Common myeloid progenitor, CD34-positive (primary cell): ENCODE data around the gene ARRDC5.

Experiments
- CTCF ChIA-PET: fragments of 350-600 bp; sonication (Branson Sonifier 250); formaldehyde crosslinking; loops from one replicate; lab custom pipeline; 2021; ENCODE audit warnings: antibody characterized with exemption; lab: Charles Lee
- POLR2A ChIA-PET: fragments of 350-600 bp; sonication (Branson Sonifier 250); formaldehyde crosslinking; loops from one replicate; lab custom pipeline; 2021; ENCODE audit warnings: antibody characterized with exemption; lab: Charles Lee
- DNase-seq, 3 donors: peaks; one replicate each; pipeline versions ENCODE4 v3.0.0 to v3.0.0-alpha.2; 2013
- H3K27ac ChIP-seq, 2 experiments: 1 replicate in 1 of 2; 2 replicates in 1 of 2; pipeline ENCODE4 v1.7.0; 2013; ENCODE audit warnings: inconsistent platforms in 2 of 2, low read length in 2 of 2, mild to moderate bottlenecking in 2 of 2, low read depth in 1 of 2, moderate library complexity in 1 of 2; ENCODE audit not compliant: severe bottlenecking in 2 of 2, insufficient read depth in 1 of 2, poor library complexity in 1 of 2
- H3K27me3 ChIP-seq, 5 experiments: replicated peaks in 2 of 5; 1 replicate in 3 of 5; 2 replicates in 2 of 5; pipeline versions ENCODE4 v1.6.1 to v1.7.0; 2013; ENCODE audit warnings: low read length in 4 of 5, mild to moderate bottlenecking in 2 of 5, moderate library complexity in 2 of 5, inconsistent platforms in 1 of 5; ENCODE audit not compliant: insufficient read depth in 5 of 5, control insufficient read depth in 4 of 5
- H3K36me3 ChIP-seq, 4 experiments: 1 replicate in 2 of 4; 2 replicates in 2 of 4; pipeline versions ENCODE4 v1.6.1 to v1.7.0; 2013; ENCODE audit warnings: low read length in 3 of 4, control low read depth in 1 of 4, mild to moderate bottlenecking in 1 of 4; ENCODE audit not compliant: control insufficient read depth in 4 of 4, insufficient read depth in 4 of 4
- H3K4me1 ChIP-seq, 4 experiments: 1 replicate in 3 of 4; 2 replicates in 1 of 4; pipeline versions ENCODE4 v1.6.1 to v1.7.1; 2013; ENCODE audit warnings: low read length in 3 of 4, mild to moderate bottlenecking in 3 of 4, control low read depth in 1 of 4, inconsistent platforms in 1 of 4, moderate library complexity in 1 of 4; ENCODE audit not compliant: control insufficient read depth in 4 of 4, insufficient read depth in 4 of 4; ENCODE audit errors: control extremely low read depth in 1 of 4
- H3K4me3 ChIP-seq, 7 experiments: 1 replicate in 4 of 7; 2 replicates in 3 of 7; pipeline versions ENCODE4 v1.5.1 to v1.7.0; 2013; ENCODE audit warnings: mild to moderate bottlenecking in 7 of 7, low read length in 6 of 7, moderate library complexity in 6 of 7, inconsistent platforms in 2 of 7, low read depth in 2 of 7, control low read depth in 1 of 7; ENCODE audit not compliant: insufficient read depth in 4 of 7, control insufficient read depth in 1 of 7; ENCODE audit errors: extremely low read depth in 1 of 7
- H3K9me3 ChIP-seq, 5 experiments: 1 replicate in 4 of 5; 2 replicates in 1 of 5; pipeline versions ENCODE4 v1.6.1 to v1.7.1; 2013; ENCODE audit warnings: low read length in 4 of 5, mild to moderate bottlenecking in 2 of 5, inconsistent platforms in 1 of 5, low read depth in 1 of 5, moderate library complexity in 1 of 5; ENCODE audit not compliant: control insufficient read depth in 4 of 5, insufficient read depth in 2 of 5; ENCODE audit errors: control extremely low read depth in 1 of 5
- WGBS: methylation state at CpG from one replicate; pipeline ENCODE4 v1.1.5; 2013; ENCODE audit not compliant: insufficient coverage; 5-methylcytosine and 5-hydroxymethylcytosine counted together

The ARRDC5 gene

DNA sequence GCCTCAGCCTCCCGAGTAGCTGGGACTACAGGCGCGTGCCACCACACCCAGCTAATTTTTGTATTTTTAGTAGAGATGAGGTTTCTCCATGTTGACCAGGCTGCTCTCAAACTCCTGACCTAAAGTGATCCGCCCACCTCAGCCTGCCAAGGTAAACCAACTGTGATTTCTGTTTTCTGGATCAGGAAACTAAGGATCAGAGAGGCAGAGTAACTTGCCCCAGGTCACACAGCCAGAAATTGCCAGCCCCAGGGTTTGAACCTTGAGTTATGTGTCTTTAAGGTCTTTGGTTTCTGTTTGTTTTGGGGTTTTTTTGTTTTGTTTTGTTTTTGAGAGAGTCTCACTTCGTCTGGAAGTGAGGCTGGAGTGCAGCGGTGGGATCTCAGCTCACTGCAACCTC is 31.0 kb downstream of the ARRDC5 start:
- no peak for DNase-seq
- no peaks in the 10 kb centered on the region for H3K36me3 ChIP-seq
- ChIA-PET POLR2A (no interaction called here), CTCF (interaction anchor here (0.8 to 6.6 kb wide), 7 partner anchors 23 to 164 kb away, joined by 3 to 78 read pairs (median 6); no protein-coding TSS in a partner anchor)
- no peaks in the 10 kb centered on the region for H3K27me3 ChIP-seq
- H3K9me3 ChIP-seq, result no peaks in the 10 kb centered on the region
- peaks cover 0 to 21% (median 10%) of the 10 kb centered on the region in 4 experiments for H3K4me1 ChIP-seq
- no peak overlapping the region for H3K27ac ChIP-seq
- H3K4me3 ChIP-seq, result no peak overlapping the region
- 100% methylated on average over 1 of the region's 6 CpGs for WGBS

DNA sequence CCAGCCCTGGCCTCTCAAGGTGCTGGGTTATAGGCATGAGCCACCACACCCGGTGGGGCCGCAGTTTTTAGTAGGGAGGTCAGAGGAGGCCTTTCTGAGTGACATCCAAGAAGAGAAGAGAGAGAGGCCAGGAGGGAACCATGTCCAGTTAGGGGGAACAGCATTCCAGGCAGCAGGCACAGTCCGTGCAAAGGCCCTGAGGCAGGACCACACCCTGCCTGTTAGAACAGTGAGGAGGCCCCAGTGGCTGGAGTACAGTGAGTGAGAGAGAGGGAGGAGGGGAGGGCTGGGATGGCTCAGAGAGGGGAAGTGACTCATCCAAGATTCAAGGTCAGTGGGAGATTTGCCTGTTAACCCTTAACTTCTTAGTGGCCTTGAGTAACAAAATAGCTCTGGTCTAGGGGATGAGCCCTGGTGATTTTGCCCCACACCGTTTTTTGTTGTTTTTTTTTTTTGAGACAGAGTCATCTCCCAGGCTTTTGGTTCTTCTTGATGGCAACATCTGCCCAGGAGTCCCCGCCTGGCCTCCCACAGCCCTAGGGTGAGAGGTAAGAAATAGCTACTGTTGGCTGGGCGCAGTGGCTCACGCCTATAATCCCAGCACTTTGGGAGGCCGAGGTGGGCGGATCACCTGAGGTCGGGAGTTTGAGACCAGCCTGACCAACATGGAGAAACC is 32.5 kb downstream of the ARRDC5 start:
- H3K9me3 ChIP-seq, result no peaks in the 10 kb centered on the region
- POLR2A ChIA-PET, result no interaction called here
- CTCF ChIA-PET, result interaction anchor here (1.1 to 6.6 kb wide), 7 partner anchors 8 to 160 kb away, joined by 4 to 78 read pairs (median 6); no protein-coding TSS in a partner anchor
- DNase-seq, result peak; percentile 61 to 83 (median 81)
- WGBS, result 95% methylated on average over 2 of the region's 10 CpGs
- H3K27ac ChIP-seq, result no peak overlapping the region
- H3K4me3 ChIP-seq, result no peak overlapping the region
- H3K27me3 ChIP-seq, result no peaks in the 10 kb centered on the region
- H3K4me1 ChIP-seq, result peaks cover 0 to 28% (median 17%) of the 10 kb centered on the region in 4 experiments
- H3K36me3 ChIP-seq, result peaks cover 0 to 3% (median 0%) of the 10 kb centered on the region in 4 experiments

DNA sequence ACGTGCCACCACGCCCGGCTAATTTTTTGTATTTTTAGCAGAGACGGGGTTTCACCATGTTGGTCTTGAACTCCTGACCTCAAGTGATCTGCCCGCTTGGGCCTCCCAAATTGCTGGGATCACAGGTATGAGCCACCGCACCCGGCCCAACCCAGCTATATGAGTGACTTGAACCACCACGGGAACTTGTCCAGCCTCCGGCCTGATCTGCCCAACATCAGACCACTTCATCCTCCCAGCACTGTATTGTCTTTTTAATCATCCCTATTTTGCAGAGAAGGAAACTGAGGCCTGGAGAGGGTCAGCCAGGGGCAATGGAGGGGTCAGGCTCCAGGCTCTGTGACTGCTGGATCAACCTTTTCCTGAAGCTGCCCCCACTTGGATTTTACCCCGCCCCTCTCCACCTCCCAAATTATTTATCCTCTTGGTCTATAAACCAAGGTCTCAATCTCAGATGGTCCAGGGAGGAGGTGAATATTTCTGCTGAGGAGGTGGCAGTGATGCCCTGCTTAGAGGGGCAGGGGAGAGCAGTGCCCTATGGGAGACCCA is 34.3 kb downstream of the ARRDC5 start:
- POLR2A ChIA-PET, result interaction anchor here (1.9 kb wide), 1 partner anchor 48 kb away, joined by 7 read pairs; no protein-coding TSS in a partner anchor
- Histone ChIP-seq H3K27me3 (no peaks in the 10 kb centered on the region), H3K4me1 (peaks cover 0 to 28% (median 17%) of the 10 kb centered on the region in 4 experiments), H3K4me3 (peak overlapping the region in 2 of 7 experiments; percentile 76 to 92), H3K36me3 (peaks cover 0 to 7% (median 3%) of the 10 kb centered on the region in 4 experiments), H3K27ac (peak overlapping the region in 1 of 2 experiments; percentile 91), H3K9me3 (no peaks in the 10 kb centered on the region)
- 88% methylated on average over 9 of the region's 10 CpGs for WGBS
- CTCF ChIA-PET, result interaction anchor here (0.7 to 3.7 kb wide), 10 partner anchors 10 to 162 kb away, joined by 3 to 31 read pairs (median 6); no protein-coding TSS in a partner anchor
- DNase-seq, result no peak

DNA sequence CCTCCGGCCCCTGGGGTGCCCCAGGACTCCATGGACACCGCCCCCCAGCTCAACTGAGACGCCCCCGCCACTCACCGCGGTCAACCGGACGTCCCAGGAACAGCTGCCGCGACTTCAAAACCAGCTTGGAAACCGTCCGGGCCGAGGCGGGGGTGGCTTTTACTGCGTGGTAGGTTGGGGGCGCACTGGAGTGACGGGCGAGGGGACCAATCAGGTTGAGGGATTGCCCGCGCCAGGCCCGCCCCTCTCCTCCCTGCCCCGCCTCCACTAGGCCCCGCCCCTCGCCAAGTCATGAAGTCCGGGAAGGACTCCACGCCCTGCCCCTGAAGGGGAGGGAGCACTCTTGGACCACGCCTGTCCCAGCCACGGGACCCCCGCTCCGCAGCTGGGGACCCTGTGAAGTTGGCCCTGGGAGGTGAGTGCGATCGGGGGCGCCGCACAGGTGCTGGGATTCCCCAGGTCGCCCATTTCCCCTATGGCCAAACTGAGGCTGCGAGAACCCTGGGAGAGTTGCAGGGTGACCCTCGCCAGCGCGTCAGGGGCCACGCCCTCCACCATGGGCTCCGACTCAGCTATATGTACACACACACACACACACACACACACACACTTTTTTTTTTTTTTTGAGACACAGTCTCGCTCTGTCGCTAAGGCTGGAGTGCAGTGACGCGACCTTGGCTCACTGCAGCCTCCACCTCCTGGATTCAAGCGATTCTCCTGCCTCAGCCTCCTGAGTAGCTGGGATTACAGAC is 35.0 kb downstream of the ARRDC5 start, which contains the start of gene PLIN3:
TSS of gene PLIN3 (minus strand) at position 134 of the 752 bp plus-strand sequence. CDS start 6,273 bp downstream, outside the sequence.
- peak; percentile 93 to 95 (median 95) for DNase-seq
- Histone ChIP-seq H3K27me3 (no peaks in the 10 kb centered on the region), H3K27ac (peak within 1 kb of the TSS; percentile 74 to 91), H3K9me3 (no peaks in the 10 kb centered on the region), H3K4me1 (peaks cover 0 to 28% (median 17%) of the 10 kb centered on the region in 4 experiments), H3K4me3 (peak within 1 kb of the TSS; percentile 49 to 95 (median 85)), H3K36me3 (peaks cover 0 to 8% (median 4%) of the 10 kb centered on the region in 4 experiments)
- WGBS, result 14% methylated on average over 20 of the region's 46 CpGs
- CTCF ChIA-PET, result interaction anchor here (1.0 to 3.7 kb wide), 8 partner anchors 12 to 163 kb away, joined by 4 to 31 read pairs (median 6); no protein-coding TSS in a partner anchor
- POLR2A ChIA-PET, result interaction anchor here (0.6 to 1.9 kb wide), 3 partner anchors 12 to 1363 kb away, joined by 4 to 7 read pairs (median 4); no protein-coding TSS in a partner anchor

DNA sequence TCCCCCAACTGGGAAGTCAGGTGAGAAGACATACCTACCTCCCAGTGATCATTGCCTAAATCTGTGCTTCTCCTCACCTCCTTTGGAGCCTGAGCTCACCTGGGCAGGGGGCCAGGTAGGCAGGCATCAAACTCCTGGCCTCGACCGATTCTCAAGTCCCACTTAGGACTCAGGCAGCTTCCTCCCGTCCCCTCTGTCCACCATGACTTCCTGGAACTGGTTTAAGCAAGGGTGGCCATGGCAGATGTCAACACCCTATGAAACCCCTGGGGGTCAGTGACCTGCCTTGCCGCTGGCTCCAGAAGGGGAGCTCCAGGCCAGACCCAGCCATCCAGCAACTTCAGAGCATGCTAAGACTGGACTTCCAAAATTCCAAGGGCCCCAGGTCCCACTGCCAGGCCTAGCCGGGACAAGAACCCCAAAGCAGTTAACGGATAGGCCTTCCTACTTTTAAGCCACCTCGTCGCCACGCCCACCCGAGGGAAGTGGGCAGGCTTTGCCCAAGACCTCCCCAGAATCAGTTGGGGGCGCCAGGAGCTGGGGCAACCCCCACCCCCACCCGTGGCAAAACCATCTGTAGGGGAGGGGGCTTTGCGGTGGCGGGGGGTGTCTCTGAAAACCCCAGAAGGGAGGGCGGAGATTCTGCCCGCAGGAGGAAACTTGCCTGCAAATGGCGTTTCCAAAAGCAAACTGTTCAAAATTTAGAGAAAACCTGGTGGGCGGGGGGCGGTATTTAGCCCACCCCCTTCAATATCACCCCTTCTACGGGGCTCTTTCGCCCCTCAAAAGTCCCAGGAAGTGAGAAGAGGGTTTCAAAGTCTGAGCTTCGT is 35.9 kb downstream of the ARRDC5 start:
- ChIA-PET POLR2A (interaction anchor here (0.6 to 1.9 kb wide), 5 partner anchors 11 to 1362 kb away, joined by 4 to 8 read pairs (median 5); no protein-coding TSS in a partner anchor), CTCF (interaction anchor here (1.0 to 3.7 kb wide), 8 partner anchors 15 to 164 kb away, joined by 4 to 31 read pairs (median 5); no protein-coding TSS in a partner anchor)
- Histone ChIP-seq H3K4me1 (peaks cover 0 to 28% (median 16%) of the 10 kb centered on the region in 4 experiments), H3K36me3 (peaks cover 0 to 12% (median 7%) of the 10 kb centered on the region in 4 experiments), H3K4me3 (peak overlapping the region; percentile 49 to 95 (median 85)), H3K27ac (peak overlapping the region; percentile 74 to 91), H3K9me3 (no peaks in the 10 kb centered on the region), H3K27me3 (no peaks in the 10 kb centered on the region)
- peak; percentile 86 to 94 (median 94) for DNase-seq
- 6% methylated on average over 7 of the region's 22 CpGs for WGBS

DNA sequence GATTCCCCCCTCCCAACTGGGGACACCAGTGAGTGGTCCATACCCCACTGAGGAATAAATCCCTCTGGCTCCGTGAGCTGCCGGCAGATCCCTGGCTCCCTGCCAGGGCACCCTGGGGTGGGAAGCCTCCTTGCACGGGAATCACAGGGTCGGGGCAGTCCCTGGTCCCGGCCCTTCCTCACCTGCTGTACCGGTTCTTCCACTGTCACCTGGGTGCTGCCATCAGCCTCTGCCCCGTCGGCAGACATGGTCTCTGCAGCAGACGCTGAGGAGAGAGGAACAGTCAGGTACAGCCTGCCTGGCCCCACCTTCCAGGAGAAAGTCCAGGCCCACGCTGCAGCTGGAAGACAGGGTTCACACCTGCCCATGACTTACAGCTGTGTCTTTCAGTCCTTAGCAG is 41.5 kb downstream of the ARRDC5 start:
- Histone ChIP-seq H3K27ac (peak overlapping the region in 1 of 2 experiments; percentile 34), H3K27me3 (no peaks in the 10 kb centered on the region), H3K9me3 (no peaks in the 10 kb centered on the region), H3K36me3 (peaks cover 8 to 51% (median 35%) of the 10 kb centered on the region in 4 experiments), H3K4me1 (peaks cover 0 to 2% (median 1%) of the 10 kb centered on the region in 4 experiments), H3K4me3 (no peak overlapping the region)
- WGBS, result 98% methylated on average over 9 of the region's 10 CpGs
- DNase-seq, result no peak
- POLR2A ChIA-PET, result no interaction called here
- CTCF ChIA-PET, result interaction anchor here (1.2 to 2.8 kb wide), 2 partner anchors 9 kb away, joined by 4 to 18 read pairs; no protein-coding TSS in a partner anchor
